HG02870 (cell line): ENCODE data around the gene FAM13C.

ENCODE experiments used
- ATAC-seq: cut with Tn5 transposase; IDR thresholded peaks from one replicate; pipeline ENCODE4 v1.9.1; 2021; ENCODE audit warnings: mild to moderate bottlenecking, moderate library complexity; ENCODE audit not compliant: unreplicated experiment

FAM13C gene

GRCh38 chr10:59319854-59320253, 42.5 kb downstream of the FAM13C start:
- ATAC-seq = no peak

DNA sequence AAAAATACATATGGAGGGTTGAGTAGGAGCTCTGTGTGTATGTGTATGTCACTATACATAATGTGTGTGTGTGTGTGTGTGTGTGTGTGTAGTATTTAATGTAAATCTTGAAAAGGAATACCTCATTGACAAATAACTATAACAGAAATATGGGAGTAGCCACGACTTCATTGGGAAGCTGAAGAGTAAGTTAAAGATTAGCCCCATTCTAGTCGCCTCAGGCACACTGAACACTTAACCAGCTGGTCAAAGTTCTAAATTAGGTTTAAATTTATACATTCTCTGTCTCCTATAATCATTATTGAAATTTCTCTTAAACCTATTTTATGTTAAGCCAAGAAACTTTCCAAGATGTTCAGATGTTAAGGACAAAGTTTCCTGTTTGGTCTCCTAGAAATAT, 45.3 kb downstream of the FAM13C start:
- ATAC-seq = no peak

DNA sequence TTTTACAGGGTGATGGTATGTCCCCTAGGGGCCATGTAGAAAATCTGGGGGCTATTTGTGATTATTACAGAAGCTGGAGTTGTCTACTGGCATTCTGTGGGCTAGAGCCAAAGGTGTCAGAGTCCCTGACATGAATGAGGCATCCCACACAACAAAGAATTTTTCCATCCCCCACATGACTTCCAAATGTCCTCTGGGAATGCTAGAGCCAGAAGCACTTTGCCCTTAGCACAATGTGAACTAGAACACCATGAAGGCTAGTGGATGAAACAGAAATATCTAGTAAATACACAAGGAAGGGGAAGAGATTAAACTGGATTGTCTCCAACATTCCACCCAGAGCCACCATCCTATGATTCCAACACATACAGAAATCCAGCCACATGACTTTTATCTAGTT, 46.9 kb downstream of the FAM13C start:
- no peak for ATAC-seq

DNA sequence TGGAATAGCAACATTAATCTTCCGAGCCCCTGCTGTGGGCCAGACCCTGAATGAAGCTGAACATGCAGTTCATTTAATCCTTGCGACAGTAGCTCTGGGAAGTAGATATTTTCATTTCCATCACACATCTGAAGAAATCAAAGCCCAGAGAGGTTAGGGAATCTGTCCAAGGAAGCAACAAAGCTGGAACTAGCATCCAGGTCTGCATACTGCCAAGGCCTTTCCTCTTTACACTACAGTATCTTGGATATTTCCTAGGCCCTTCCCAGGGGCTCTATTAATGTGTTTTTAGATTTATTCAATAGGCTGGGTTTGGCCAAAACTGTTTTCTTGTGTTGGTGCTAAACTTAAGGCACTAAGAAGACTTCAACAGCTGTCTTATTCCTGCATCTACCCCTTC, 48.1 kb downstream of the FAM13C start:
- no peak for ATAC-seq

DNA sequence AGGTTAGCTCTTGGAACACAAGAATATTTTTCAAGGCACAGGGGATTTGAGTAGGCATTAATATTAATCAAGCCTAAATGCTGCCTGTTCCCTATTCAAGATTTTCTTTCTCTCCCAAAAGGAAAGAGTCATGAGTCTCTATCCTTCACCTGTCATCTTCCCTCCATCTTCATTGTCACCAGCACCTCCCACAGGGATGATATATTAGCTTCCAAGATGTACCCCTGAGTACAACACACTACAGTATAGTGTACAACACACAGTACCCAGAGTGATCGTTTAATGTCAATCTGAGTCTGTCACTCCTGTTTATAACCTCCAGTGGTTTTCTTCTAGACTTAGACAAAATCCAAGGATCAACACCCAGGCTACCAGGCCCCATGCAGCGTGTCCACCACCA, 50.1 kb downstream of the FAM13C start:
- ATAC-seq = no peak

- ATAC-seq = no peak
Measured at GRCh38 chr10:59311025-59311424, 51.3 kb downstream of the FAM13C start.

GRCh38 chr10:59310324-59310914, 51.9 kb downstream of the FAM13C start:
- ATAC-seq = no peak

DNA sequence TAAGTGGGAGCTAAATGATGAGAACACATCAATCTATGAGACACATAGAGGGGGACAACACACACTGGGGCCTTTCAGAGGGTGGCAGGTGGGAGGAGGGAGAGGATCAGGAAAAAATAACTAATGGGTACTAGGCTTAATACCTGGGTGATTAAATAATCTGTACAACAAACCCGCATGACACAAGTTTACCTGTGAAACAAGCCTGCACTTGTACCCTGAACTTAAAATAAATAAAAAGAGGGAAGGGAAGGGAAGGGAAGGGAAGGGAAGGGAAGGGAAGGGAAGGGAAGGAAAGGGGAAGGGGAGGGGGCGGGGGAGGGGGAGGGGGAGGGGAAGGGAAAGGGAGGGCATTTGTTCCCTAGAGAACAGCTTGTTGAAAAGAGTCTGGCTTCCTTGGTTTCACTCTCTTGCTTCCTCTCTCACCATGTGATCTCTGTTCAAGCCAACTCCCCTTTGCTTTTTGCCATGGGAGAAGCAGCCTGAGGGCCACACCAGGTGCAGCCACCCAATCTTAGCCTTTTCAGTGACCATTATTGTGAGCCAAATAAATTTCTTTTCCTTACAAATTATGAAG, 57.7 kb downstream of the FAM13C start:
- no peak for ATAC-seq

DNA sequence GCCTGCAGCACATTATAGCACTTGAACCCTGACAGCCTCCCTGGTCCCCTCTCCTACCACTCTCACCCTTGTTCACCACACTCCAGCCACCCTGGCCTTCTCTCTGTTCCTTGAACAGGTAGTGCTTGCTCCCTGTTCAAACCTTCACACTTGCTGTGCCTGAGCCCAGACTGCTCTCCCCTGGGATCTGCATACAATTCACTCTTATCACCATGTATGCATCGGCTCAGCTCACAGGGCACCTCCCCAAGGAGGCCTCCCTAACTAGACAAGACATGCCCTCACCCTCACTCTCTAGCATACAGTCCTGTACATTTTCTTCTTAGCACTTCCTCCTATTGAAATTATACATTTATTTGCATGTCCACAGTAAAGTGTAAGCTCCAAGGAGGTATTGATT, 59.3 kb downstream of the FAM13C start:
- no peak for ATAC-seq

DNA sequence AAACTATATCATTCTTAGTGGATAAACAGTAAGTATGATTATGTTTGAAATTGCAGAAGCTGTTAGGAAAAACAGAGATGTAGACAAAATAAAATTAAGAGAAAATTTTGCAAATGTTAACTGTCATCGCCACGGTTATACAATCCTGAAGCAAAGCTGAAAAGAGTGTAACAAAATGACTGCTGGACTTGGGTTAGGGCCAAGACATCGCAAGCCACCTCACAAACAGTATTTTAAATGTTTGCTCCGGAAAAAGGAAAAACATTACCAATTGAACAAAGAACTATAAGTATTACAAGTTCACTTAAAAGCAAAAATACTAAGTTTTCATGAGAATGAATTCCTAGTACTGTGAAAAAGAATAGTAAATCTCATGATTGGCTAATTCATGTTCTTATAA, 60.0 kb downstream of the FAM13C start:
- no peak for ATAC-seq

DNA sequence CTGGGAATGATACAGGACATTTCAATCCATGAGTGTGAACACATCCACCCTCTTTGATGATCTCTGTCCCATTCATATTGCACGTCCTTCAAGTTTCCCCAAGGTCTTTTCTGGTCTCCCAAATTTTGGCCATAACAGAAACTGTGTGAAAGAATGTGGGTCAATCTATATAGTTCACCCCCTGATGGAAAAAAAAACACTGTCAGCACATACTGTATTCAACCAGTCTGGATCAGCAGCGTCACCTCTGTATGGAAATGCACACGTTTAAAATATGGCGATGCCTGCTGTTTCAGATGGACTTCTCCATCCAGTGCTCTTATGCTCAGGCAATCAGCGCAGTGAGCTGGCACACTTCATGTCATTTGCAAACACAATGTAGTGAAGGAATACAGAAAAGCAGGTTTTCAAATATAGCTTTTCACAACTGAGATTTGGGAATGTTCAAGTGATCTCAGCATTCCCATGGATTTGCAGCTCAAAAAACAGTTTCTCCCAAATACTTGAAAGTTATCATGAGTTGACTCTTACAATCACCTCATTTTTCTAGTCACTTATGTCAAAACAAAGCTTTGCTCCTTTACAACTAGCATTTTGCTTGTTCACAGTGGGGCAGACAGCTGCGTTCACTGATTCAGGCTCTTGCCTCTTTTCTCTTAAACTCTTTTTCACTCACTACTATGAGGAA, 61.1 kb downstream of the FAM13C start:
- ATAC-seq = no peak

DNA sequence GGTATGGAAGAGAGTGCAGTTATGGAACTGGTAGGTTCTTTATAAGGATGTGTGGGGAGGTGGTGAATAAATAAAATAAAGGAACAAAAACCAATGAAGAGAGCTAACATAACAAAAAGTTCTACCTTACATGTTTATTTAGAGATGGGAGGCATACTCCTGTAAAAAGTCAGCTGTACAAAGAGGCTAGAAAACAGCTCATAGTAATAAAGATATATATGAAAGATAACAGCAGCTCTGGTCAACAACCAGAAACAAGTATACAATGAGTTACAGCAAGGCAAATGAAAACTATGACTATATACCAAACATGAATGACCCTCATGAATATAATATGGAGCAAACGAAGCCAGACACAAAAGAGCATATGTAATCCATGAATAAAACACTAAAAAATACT, 62.0 kb downstream of the FAM13C start:
- ATAC-seq = no peak

GRCh38 chr10:59299933-59300332, 62.4 kb downstream of the FAM13C start:
- ATAC-seq = no peak

DNA sequence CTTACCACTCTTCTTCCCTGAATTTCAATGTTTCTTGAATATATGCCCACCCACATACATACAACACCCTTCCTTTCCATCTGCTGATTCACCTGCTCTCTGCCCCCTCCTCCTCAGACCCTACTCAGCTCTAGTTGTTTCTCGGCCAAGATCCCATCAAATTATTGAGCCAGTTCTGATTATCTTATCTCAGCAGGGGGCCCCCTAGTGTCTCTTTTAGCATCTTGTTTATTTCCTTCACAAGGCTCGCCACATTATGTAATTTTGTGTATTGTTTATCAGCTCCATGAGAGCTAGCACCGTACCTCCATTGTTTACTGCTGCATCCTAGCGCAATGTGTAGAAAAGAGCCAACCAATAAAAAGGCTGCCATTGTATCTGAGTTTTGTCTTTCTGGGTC, 71.9 kb downstream of the FAM13C start:
- ATAC-seq = no peak

DNA sequence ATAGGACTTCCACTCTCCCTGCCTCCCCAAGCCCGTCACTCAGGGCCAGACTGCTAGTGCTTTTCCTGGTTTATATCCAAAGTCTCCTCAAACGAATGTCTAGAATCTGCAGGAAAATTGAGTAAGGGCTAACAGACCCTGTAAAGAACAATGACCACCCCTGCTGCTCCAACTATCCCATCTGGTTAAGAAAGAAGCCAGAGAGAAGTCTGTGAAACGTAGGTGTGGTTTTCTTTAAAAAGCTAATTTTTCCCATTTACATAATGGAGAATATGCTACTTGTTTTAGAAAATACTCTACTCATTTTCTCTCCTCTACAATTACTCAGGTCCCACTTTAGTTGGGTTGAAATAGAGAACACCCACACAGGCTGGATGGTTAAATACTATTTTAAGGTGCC, 72.5 kb downstream of the FAM13C start:
- ATAC-seq = no peak

DNA sequence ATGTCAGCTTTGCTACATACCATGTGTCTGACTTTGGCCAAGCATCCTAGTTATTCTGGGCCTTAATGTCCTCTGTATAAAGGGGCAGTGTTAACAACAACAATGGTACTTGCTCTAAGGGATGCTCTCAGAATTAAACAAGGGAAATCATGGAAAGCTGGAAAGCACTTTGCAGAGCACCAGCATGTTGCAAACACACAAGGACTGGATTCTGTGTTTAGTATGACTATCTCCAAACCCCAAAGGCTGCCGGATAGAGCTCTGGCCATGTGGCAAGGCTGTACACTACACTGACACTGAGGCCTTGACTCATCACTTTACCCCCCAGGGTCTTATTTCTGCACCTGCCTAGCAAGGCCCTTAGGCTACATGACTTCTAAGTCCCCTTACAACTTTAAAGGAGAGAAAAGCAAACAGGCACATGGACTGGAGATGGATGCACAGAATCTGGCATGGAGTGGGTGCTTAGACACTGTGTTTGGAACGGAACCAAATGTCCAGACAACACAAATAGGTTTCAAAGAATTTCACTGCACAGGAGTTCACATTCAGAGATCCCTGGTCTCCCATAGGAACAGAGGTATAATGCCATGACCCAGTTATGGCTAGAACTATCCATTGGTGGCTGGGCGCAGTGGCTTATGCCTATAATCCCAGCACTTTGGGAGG, 74.6 kb downstream of the FAM13C start:
- ATAC-seq = no peak

DNA sequence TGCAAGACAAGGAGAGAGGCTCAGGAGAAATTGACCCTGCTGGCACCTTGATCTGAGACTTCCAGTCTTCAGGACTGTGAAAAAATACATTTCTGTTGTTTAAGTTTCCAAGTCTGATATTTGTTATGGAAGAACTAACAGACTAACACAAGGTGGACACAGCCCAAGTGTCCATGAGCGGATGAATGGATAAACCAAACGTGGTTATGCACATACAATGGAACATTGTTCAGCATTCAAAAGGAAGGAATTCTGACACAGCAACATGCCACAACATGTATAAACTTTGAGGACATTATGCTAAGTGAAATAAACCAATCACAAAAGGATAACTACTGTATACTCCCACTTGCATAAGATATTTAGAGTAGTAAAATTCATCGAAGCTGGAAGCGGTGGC, 76.5 kb downstream of the FAM13C start:
- no peak for ATAC-seq

DNA sequence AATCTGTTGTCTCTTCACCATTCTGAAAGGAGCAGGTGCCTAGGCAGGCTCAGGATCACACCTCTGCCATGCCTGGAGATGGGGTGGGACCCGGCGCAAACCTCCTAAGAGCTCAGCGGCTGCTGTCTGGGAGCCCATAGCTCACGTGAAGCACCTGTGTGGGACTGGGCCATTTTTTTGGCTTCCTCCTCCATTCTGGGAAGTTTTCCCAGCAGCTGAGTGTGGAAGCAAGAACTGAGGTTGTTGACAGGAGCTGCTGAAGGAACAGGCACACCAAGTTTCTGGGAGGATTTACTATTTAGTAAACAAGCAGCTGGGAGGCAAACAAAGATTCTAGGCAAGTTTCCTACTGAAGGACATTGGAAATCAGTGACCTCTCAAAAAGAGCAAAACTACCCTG, 77.3 kb downstream of the FAM13C start:
- ATAC-seq = no peak

DNA sequence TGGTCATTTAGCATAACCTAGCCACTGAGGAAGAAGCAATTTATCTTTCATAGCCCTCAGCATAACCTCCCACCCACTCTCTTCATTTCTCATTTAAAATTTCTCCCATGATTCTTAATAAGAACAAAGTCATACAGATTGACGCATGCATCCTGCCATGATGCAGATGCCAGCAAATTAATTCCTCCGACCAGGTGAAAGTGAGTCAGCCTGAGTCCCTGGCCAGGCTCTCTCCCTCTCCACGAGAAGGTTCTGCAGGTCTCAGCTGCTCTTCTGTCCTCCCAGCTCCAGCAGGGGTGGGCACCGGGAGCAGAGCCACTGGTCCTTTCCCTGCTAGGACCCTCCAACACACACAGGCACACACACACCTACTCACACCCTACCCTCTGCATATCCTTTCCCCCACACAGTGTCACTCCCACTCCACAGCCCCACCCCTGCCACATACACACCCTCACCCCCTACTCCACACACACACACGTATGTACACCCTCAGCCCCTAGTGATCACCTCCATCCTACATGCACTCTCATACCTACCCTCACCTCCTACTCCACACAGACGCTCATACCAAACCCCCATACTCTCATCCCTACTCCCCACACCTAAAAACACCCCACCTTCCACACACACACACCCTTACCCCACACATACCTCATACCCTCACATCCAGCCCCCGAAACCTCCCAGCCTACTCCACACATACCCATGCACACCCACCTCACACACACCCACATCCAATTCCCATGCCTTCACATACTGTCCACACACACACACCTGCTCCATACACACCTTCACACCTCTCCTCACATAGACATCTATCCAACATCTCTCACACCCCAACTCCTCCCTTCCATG, 78.0 kb downstream of the FAM13C start:
- no peak for ATAC-seq

DNA sequence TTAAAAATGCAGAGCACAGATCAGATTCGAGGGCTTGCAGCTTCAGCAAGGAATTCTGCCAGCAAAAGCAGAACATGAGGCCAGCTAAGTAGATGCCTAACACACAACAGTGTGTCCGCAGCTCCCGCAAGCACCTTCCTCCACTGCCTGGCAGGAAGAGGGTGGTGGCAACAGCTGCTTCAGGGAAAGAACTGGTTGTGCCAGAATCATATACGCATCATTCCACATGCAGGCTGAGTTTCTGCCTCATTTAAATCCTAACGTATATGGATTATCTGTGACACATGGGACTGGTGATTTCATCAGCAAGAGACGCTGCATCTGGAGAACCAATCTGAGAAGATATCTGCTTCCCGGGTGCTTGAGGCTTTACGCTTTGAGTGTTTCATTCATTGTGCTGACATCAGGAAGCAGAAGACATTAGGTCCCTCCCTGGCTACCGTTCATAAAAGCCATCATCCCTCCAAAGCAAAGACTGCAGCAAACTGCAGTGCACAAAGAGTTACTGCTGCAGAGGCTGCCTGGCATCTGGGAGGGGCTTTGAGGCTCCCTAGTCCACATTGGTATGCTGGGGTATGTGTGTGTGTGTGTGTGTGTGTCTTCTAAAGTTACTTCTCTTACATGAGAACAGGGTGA, 78.8 kb downstream of the FAM13C start:
- ATAC-seq = no peak

DNA sequence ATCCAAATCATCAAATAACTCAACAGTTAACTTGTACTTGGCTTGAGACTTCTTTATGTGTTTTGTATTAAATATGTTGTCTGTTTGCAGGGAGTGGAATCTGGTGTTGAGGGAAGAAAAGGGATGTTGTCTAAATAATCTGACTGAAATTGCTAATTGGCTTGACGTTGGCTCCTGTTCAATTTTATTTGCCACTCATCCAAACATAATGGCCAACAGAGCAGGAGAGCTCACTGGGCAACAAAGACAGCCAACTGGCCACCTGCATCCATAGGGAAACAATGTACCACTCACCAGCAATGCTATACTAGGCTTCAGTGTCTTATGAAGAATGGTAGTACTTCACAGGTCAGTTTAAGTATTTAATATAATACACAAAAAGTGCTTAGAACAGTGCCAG, 80.5 kb downstream of the FAM13C start:
- ATAC-seq = no peak
